Prostate gland (tissue), 2 donors: Measurements from ENCODE around the gene PCNT. TPM values are rescaled to one million over a fixed set of nuclear protein-coding genes. Genes with fewer than 3 reads are reported as not detected.

Experiments used
- DNase-seq: peaks from one replicate; pipeline ENCODE4 v3.0.0-alpha.2; 2019; ENCODE audit warnings: low spot score
- H3K27ac ChIP-seq, 2 donors: fragments of 200-600 bp; sonication (generic); 2 replicates each; pipeline ENCODE4 v1.5.1; 2017 to 2019
- H3K27me3 ChIP-seq: fragments of 200-600 bp; sonication (generic); replicated peaks from 2 replicates; pipeline ENCODE4 v1.5.1; 2019; ENCODE audit not compliant: insufficient read depth
- H3K36me3 ChIP-seq, 2 donors: fragments of 200-600 bp; sonication (generic); 1 replicate in 1 of 2; 2 replicates in 1 of 2; pipeline versions ENCODE4 v1.5.1 to v1.8.1; 2017 to 2019
- H3K4me1 ChIP-seq: fragments of 200-600 bp; sonication (generic); replicated peaks from 2 replicates; pipeline ENCODE4 v1.5.1; 2019
- H3K4me3 ChIP-seq, 2 donors: fragments of 200-600 bp; sonication (generic); 2 replicates each; pipeline ENCODE4 v1.5.1; 2017 to 2019
- H3K9me3 ChIP-seq: fragments of 200-600 bp; sonication (generic); 2 replicates; pipeline ENCODE4 v1.5.1; 2017
- CTCF ChIP-seq, 4 experiments: fragments of 200-600 bp in 2 of 4; fragments of 450-650 bp in 2 of 4; sonication (generic) in 2 of 4; IDR thresholded peaks; 1 replicate in 3 of 4; 2 replicates in 1 of 4; pipeline ENCODE4 v1.5.1; 2016 to 2019; ENCODE audit warnings: antibody characterized with exemption in 4 of 4, mild to moderate bottlenecking in 2 of 4, moderate library complexity in 2 of 4
- POLR2A ChIP-seq: fragments of 450-650 bp; IDR thresholded peaks from one replicate; pipeline ENCODE4 v1.6.1; 2016; ENCODE audit warnings: antibody characterized with exemption, mild to moderate bottlenecking
- POLR2AphosphoS5 ChIP-seq: sonication (generic); formaldehyde crosslinking; IDR thresholded peaks from one replicate; pipeline ENCODE4 v1.6.1; 2017; ENCODE audit warnings: antibody characterized with exemption
- WGBS: methylation state at CpG from one replicate; pipeline ENCODE4 v1.1.5; 2018; 5-methylcytosine and 5-hydroxymethylcytosine counted together
- intact Hi-C: fragments of 100-400 bp; cut with DNase I; formaldehyde crosslinking; loops from one replicate; pipeline ENCODE4 v1.14.2; 2022
- total RNA-seq, 2 donors: library from RNA; depleted of rRNA; stranded (reverse); fragments of >200 nt; gene quantifications; one replicate each; pipeline ENCODE4 v1.1.0, GENCODE V29; 2016

Gene PCNT
- total RNA-seq, 2 donors from 2014 or later, result 33.8 to 70.9 TPM

- Histone ChIP-seq H3K27ac (no peak overlapping the region), H3K9me3 (no peaks in the 10 kb centered on the region), H3K36me3 (no peaks in the 10 kb centered on the region), H3K4me3 (no peak overlapping the region), H3K27me3 (no peaks in the 10 kb centered on the region), H3K4me1 (no peaks in the 10 kb centered on the region)
- intact Hi-C loops, result no loop called here
- TF ChIP-seq POLR2AphosphoS5 (no peak), CTCF (IDR thresholded peaks at IDR 0.05) (no peak), POLR2A (no peak)
- no peak for DNase-seq
- WGBS, result 92% methylated on average over 7 of the region's 9 CpGs
Observed at GRCh38 chr21:46299167-46299566, 24.8 kb upstream of the PCNT start.

GRCh38 chr21:46301759-46302158 lies 22.2 kb upstream of the PCNT start:
- no peaks in the 10 kb centered on the region for H3K9me3 ChIP-seq
- no peak for TF ChIP-seq CTCF (IDR thresholded peaks at IDR 0.05)
- TF ChIP-seq POLR2AphosphoS5, result no peak
- TF ChIP-seq POLR2A, result no peak
- DNase-seq, result no peak
- H3K27ac ChIP-seq, result no peak overlapping the region
- H3K4me1 ChIP-seq, result no peaks in the 10 kb centered on the region
- intact Hi-C loops, result no loop called here
- 90% methylated on average over 14 of the region's 14 CpGs for WGBS
- no peaks in the 10 kb centered on the region for H3K36me3 ChIP-seq
- H3K4me3 ChIP-seq, result no peak overlapping the region
- no peaks in the 10 kb centered on the region for H3K27me3 ChIP-seq

GRCh38 chr21:46304437-46304836 lies 19.5 kb upstream of the PCNT start:
- Histone ChIP-seq H3K36me3 (no peaks in the 10 kb centered on the region), H3K27ac (no peak overlapping the region), H3K9me3 (no peaks in the 10 kb centered on the region), H3K4me1 (no peaks in the 10 kb centered on the region), H3K4me3 (no peak overlapping the region), H3K27me3 (no peaks in the 10 kb centered on the region)
- 97% methylated on average over 5 of the region's 5 CpGs for WGBS
- DNase-seq, result no peak
- TF ChIP-seq CTCF (IDR thresholded peaks at IDR 0.05), result no peak
- TF ChIP-seq POLR2A, result no peak
- no peak for TF ChIP-seq POLR2AphosphoS5
- intact Hi-C loops, result no loop called here

GRCh38 chr21:46304955-46305354 lies 19.0 kb upstream of the PCNT start:
- H3K4me3 ChIP-seq, result no peak overlapping the region
- TF ChIP-seq POLR2AphosphoS5 (no peak), CTCF (IDR thresholded peaks at IDR 0.05) (no peak), POLR2A (no peak)
- no peak for DNase-seq
- H3K36me3 ChIP-seq, result no peaks in the 10 kb centered on the region
- intact Hi-C loops, result no loop called here
- H3K4me1 ChIP-seq, result no peaks in the 10 kb centered on the region
- H3K27me3 ChIP-seq, result no peaks in the 10 kb centered on the region
- 92% methylated on average over 11 of the region's 11 CpGs for WGBS
- H3K27ac ChIP-seq, result no peak overlapping the region
- H3K9me3 ChIP-seq, result no peaks in the 10 kb centered on the region

GRCh38 chr21:46307625-46308024 lies 16.3 kb upstream of the PCNT start:
- Histone ChIP-seq H3K9me3 (no peaks in the 10 kb centered on the region), H3K27me3 (no peaks in the 10 kb centered on the region), H3K4me3 (no peak overlapping the region), H3K4me1 (no peaks in the 10 kb centered on the region), H3K27ac (no peak overlapping the region), H3K36me3 (no peaks in the 10 kb centered on the region)
- intact Hi-C loops, result no loop called here
- no peak for DNase-seq
- 83% methylated on average over 2 of the region's 2 CpGs for WGBS
- TF ChIP-seq POLR2AphosphoS5 (no peak), POLR2A (no peak), CTCF (IDR thresholded peaks at IDR 0.05) (no peak)
